ES-I3 (cell line): Measurements from ENCODE around the gene SSUH2.

Experiments used
- H3K36me3 ChIP-seq: 2 replicates; pipeline ENCODE4 v1.6.1; 2013; ENCODE audit warnings: mild to moderate bottlenecking, low read length, control low read depth, moderate library complexity; ENCODE audit not compliant: insufficient read depth
- H3K4me1 ChIP-seq: 2 replicates; pipeline ENCODE4 v1.6.1; 2013; ENCODE audit warnings: mild to moderate bottlenecking, control low read depth, low read length; ENCODE audit not compliant: insufficient read depth
- H3K9ac ChIP-seq: 2 replicates; pipeline ENCODE4 v1.6.1; 2013; ENCODE audit warnings: low read depth, mild to moderate bottlenecking, low read length, moderate library complexity
- H3K9me3 ChIP-seq: 2 replicates; pipeline ENCODE4 v1.6.1; 2013; ENCODE audit warnings: mild to moderate bottlenecking, low read length, moderate library complexity; ENCODE audit not compliant: control insufficient read depth, insufficient read depth

Gene SSUH2

GRCh38 chr3:8638994-8639658 is 5.5 kb downstream of the SSUH2 start:
- 0 out of 2 replicates have a peak, but pooled peaks cover 3% of the 10 kb centered on the region for H3K4me1 ChIP-seq

GRCh38 chr3:8637348-8637747 is 7.2 kb downstream of the SSUH2 start:
- Histone ChIP-seq H3K9me3 (no peaks in the 10 kb centered on the region), H3K9ac (no peak overlapping the region), H3K4me1 (0 out of 2 replicates have a peak, but pooled peaks cover 3% of the 10 kb centered on the region), H3K36me3 (no peaks in the 10 kb centered on the region)

More at GRCh38 chr3:8638994-8639658, 5.5 kb downstream of the SSUH2 start:
- H3K9me3 ChIP-seq: no peaks in the 10 kb centered on the region
- H3K9ac ChIP-seq: no peak overlapping the region
- no peaks in the 10 kb centered on the region for H3K36me3 ChIP-seq

- Histone ChIP-seq H3K36me3 (no peaks in the 10 kb centered on the region), H3K4me1 (0 out of 2 replicates have a peak, but pooled peaks cover 3% of the 10 kb centered on the region), H3K9me3 (no peaks in the 10 kb centered on the region), H3K9ac (no peak overlapping the region)
Observed at GRCh38 chr3:8635631-8636030, 9.0 kb downstream of the SSUH2 start.

- H3K4me1 ChIP-seq: 0 out of 2 replicates have a peak, but pooled peaks cover 3% of the 10 kb centered on the region
- H3K36me3 ChIP-seq: no peaks in the 10 kb centered on the region
- H3K9ac ChIP-seq: no peak overlapping the region
- no peaks in the 10 kb centered on the region for H3K9me3 ChIP-seq
Observed at GRCh38 chr3:8635125-8635524, 9.5 kb downstream of the SSUH2 start.

- no peaks in the 10 kb centered on the region for H3K36me3 ChIP-seq
Observed at GRCh38 chr3:8632402-8633237, 12.0 kb downstream of the SSUH2 start.

GRCh38 chr3:8631661-8632060 is 12.9 kb downstream of the SSUH2 start:
- H3K4me1 ChIP-seq: no peaks in the 10 kb centered on the region
- no peaks in the 10 kb centered on the region for H3K36me3 ChIP-seq
- H3K9ac ChIP-seq: no peak overlapping the region
- H3K9me3 ChIP-seq: no peaks in the 10 kb centered on the region

More at GRCh38 chr3:8632402-8633237, 12.0 kb downstream of the SSUH2 start:
- Histone ChIP-seq H3K9ac (no peak overlapping the region), H3K4me1 (no peaks in the 10 kb centered on the region), H3K9me3 (no peaks in the 10 kb centered on the region)

- Histone ChIP-seq H3K36me3 (no peaks in the 10 kb centered on the region), H3K9ac (no peak overlapping the region), H3K9me3 (no peaks in the 10 kb centered on the region), H3K4me1 (no peaks in the 10 kb centered on the region)
Observed at GRCh38 chr3:8629151-8630021, 15.2 kb downstream of the SSUH2 start.

- H3K9ac ChIP-seq: no peak overlapping the region
- H3K36me3 ChIP-seq: no peaks in the 10 kb centered on the region
- H3K4me1 ChIP-seq: no peaks in the 10 kb centered on the region; the same call in 1 of the 2 replicates
Observed at GRCh38 chr3:8627949-8628348, 16.6 kb downstream of the SSUH2 start.

GRCh38 chr3:8627201-8627940 is 17.2 kb downstream of the SSUH2 start:
- Histone ChIP-seq H3K4me1 (peaks cover 4% of the 10 kb centered on the region; the same call in 1 of the 2 replicates), H3K9me3 (no peaks in the 10 kb centered on the region), H3K36me3 (no peaks in the 10 kb centered on the region), H3K9ac (no peak overlapping the region)

More at GRCh38 chr3:8627949-8628348, 16.6 kb downstream of the SSUH2 start:
- H3K9me3 ChIP-seq: no peaks in the 10 kb centered on the region

- peaks cover 5% of the 10 kb centered on the region; the same call in 1 of the 2 replicates for H3K4me1 ChIP-seq
- no peaks in the 10 kb centered on the region for H3K9me3 ChIP-seq
- H3K36me3 ChIP-seq: no peaks in the 10 kb centered on the region
- no peak overlapping the region for H3K9ac ChIP-seq
Observed at GRCh38 chr3:8625991-8626390, 18.6 kb downstream of the SSUH2 start.

- Histone ChIP-seq H3K9me3 (no peaks in the 10 kb centered on the region), H3K4me1 (peaks cover 5% of the 10 kb centered on the region; the same call in 1 of the 2 replicates), H3K9ac (no peak overlapping the region), H3K36me3 (no peaks in the 10 kb centered on the region)
Observed at GRCh38 chr3:8624612-8625011, 20.0 kb downstream of the SSUH2 start.

- Histone ChIP-seq H3K9ac (no peak overlapping the region), H3K9me3 (peaks cover 6% of the 10 kb centered on the region; the same call in 1 of the 2 replicates), H3K36me3 (no peaks in the 10 kb centered on the region; the same call in 1 of the 2 replicates), H3K4me1 (peaks cover 5% of the 10 kb centered on the region; the same call in 1 of the 2 replicates)
Observed at GRCh38 chr3:8623741-8624140, 20.9 kb downstream of the SSUH2 start.

GRCh38 chr3:8622873-8623691 is 21.5 kb downstream of the SSUH2 start:
- Histone ChIP-seq H3K36me3 (no peaks in the 10 kb centered on the region; the same call in 1 of the 2 replicates), H3K4me1 (peaks cover 5% of the 10 kb centered on the region; the same call in 1 of the 2 replicates), H3K9ac (peak overlapping the region; percentile 54), H3K9me3 (peaks cover 6% of the 10 kb centered on the region; the same call in 1 of the 2 replicates)
